A549 (cell line): ENCODE results near the gene UNC13D. TPM values are rescaled to one million over a fixed set of nuclear protein-coding genes. Genes with fewer than 3 reads are reported as not detected.

Source experiments
- ATAC-seq, 2 experiments: fragments of 200-7000 bp in 1 of 2; fragments of >200 bp in 1 of 2; cut with Nextera tagmentation in 1 of 2; cut with Tn5 transposase in 1 of 2; 3 replicates each; pipeline versions ENCODE4 v1.8.0 to v1.9.1; 2018 to 2020; ENCODE audit warnings: mild to moderate bottlenecking in 1 of 2, moderate library complexity in 1 of 2
- CTCF ChIA-PET: fragments of 300-600 bp; sonication (Branson Sonifier 250); formaldehyde crosslinking; extraction: SDS; loops from one replicate; lab custom pipeline; 2021; ENCODE audit warnings: antibody characterized with exemption, inconsistent platforms; lab: Yijun Ruan, JAX
- POLR2A ChIA-PET: fragments of 350-600 bp; formaldehyde crosslinking; extraction: SDS; loops from one replicate; lab custom pipeline; 2021; ENCODE audit warnings: antibody characterized with exemption, inconsistent platforms; lab: Yijun Ruan, JAX
- DNase-seq, 2 experiments: peaks; one replicate each; pipeline versions ENCODE4 v3.0.0 to v3.0.0-alpha.2; 2011 to 2016; ENCODE audit warnings: low read depth in 1 of 2, low spot score in 1 of 2
- FAIRE-seq: peaks from 2 replicates; lab custom pipeline; 2011; peaks lifted over from hg19 to GRCh38; lab: Jason Lieb, UNC
- H3K27ac ChIP-seq, 2 experiments: fragments of >200 bp; sonication (Bioruptor Twin); formaldehyde crosslinking; 3 replicates each; pipeline ENCODE4 v1.5.1; 2016 to 2017
- H3K4me1 ChIP-seq: fragments of >200 bp; sonication (Bioruptor Twin); formaldehyde crosslinking; 3 replicates; pipeline ENCODE4 v1.6.1; 2016
- H3K4me2 ChIP-seq: fragments of >200 bp; sonication (Bioruptor Twin); formaldehyde crosslinking; 3 replicates; pipeline ENCODE4 v1.6.1; 2016
- H3K4me3 ChIP-seq: fragments of >200 bp; sonication (Bioruptor Twin); formaldehyde crosslinking; 3 replicates; pipeline ENCODE4 v1.5.1; 2016
- H3K9me3 ChIP-seq: fragments of >200 bp; sonication (Bioruptor Twin); formaldehyde crosslinking; 3 replicates; pipeline ENCODE4 v1.6.1; 2016
- BCL3 ChIP-seq: fragments of >200 bp; sonication (Bioruptor Twin); formaldehyde crosslinking; IDR thresholded peaks from 3 replicates; pipeline ENCODE4 v1.6.1; 2016
- CEBPB ChIP-seq, 2 experiments: fragments of >200 bp in 1 of 2; sonication (Bioruptor Twin) in 1 of 2; formaldehyde crosslinking in 1 of 2; IDR thresholded peaks; 2 replicates each; pipeline ENCODE4 v1.6.1; 2012 to 2016
- E2F6 ChIP-seq: IDR thresholded peaks from 2 replicates; pipeline ENCODE4 v1.6.1; 2012; ENCODE audit warnings: low read depth, borderline replicate concordance
- EHF ChIP-seq: fragments of 250-450 bp; sonication (Bioruptor Pico); IDR thresholded peaks from 2 replicates; pipeline ENCODE4 v1.5.0; 2020; ENCODE audit warnings: mild to moderate bottlenecking
- FOSL2 ChIP-seq, 2 experiments: fragments of 450-650 bp in 1 of 2; fragments of >200 bp in 1 of 2; sonication (Bioruptor Twin) in 1 of 2; formaldehyde crosslinking; IDR thresholded peaks; 2 replicates each; pipeline versions ENCODE4 v1.5.0 to v1.6.1; 2016 to 2020; ENCODE audit warnings: mild to moderate bottlenecking in 1 of 2, moderate library complexity in 1 of 2
- GATA3 ChIP-seq: IDR thresholded peaks from 2 replicates; pipeline ENCODE4 v1.6.1; 2012; ENCODE audit warnings: borderline replicate concordance
- HEYL ChIP-seq: fragments of 250-450 bp; sonication (Bioruptor Pico); IDR thresholded peaks from 2 replicates; pipeline ENCODE4 v1.8.0; 2021; ENCODE audit warnings: mild to moderate bottlenecking, moderate library complexity
- HMGXB4 ChIP-seq: fragments of 250-450 bp; sonication (Bioruptor Pico); IDR thresholded peaks from 2 replicates; pipeline ENCODE4 v1.5.0; 2021; ENCODE audit warnings: mild to moderate bottlenecking, moderate library complexity, borderline replicate concordance
- PBX3 ChIP-seq: IDR thresholded peaks from 2 replicates; pipeline ENCODE4 v1.6.1; 2012
- POLR2A ChIP-seq: IDR thresholded peaks from 2 replicates; pipeline ENCODE4 v1.6.1; 2012; ENCODE audit warnings: mild to moderate bottlenecking, low read length
- POLR2AphosphoS2 ChIP-seq: conservative IDR thresholded peaks from 2 replicates; pipeline ENCODE4 v1.6.1; 2012; ENCODE audit warnings: low read length, improper control_type of control experiment, inconsistent platforms
- RCOR1 ChIP-seq: fragments of 150-350 bp; IDR thresholded peaks from 2 replicates; pipeline ENCODE4 v1.6.1; 2014; ENCODE audit warnings: antibody characterized with exemption, low read length, low read depth
- RFX5 ChIP-seq: fragments of 450-650 bp; IDR thresholded peaks from 2 replicates; pipeline ENCODE4 v1.7.1; 2014; ENCODE audit warnings: antibody characterized with exemption, mild to moderate bottlenecking, moderate library complexity
- RNF2 ChIP-seq: fragments of 200-600 bp; sonication (generic); IDR thresholded peaks from 2 replicates; pipeline ENCODE4 v1.6.1; 2016; ENCODE audit warnings: low read depth, mild to moderate bottlenecking, antibody characterized with exemption, moderate library complexity, borderline replicate concordance
- SMC3 ChIP-seq: fragments of >200 bp; sonication (Bioruptor Twin); formaldehyde crosslinking; IDR thresholded peaks from 3 replicates; pipeline ENCODE4 v1.6.1; 2018; ENCODE audit warnings: inconsistent platforms
- ZSCAN20 ChIP-seq: fragments of 250-450 bp; sonication (Bioruptor Pico); IDR thresholded peaks from 2 replicates; pipeline ENCODE4 v1.8.0; 2022; ENCODE audit warnings: mild to moderate bottlenecking, moderate library complexity
- WGBS: methylation state at CpG from one replicate; pipeline ENCODE4 v1.1.6; 2017; ENCODE audit errors: missing lambda C conversion rate; 5-methylcytosine and 5-hydroxymethylcytosine counted together
- polyA plus RNA-seq, 4 experiments: library from polyadenylated mRNA; depleted of rRNA in 3 of 4; stranded (reverse); fragments of >200 nt; fragmentation: RNase III in 1 of 4; extraction: RNeasy Plus Mini Kit Qiagen cat#74134 plus additional on column Dnase treatment in 1 of 4; gene quantifications; 2 replicates in 3 of 4; 3 replicates in 1 of 4; pipeline ENCODE4 v1.2.3, GENCODE V29; 2011 to 2017

Gene UNC13D
- polyA plus RNA-seq, 2 of the 4 experiments (the other 2 are of a cell fraction): 1.6 to 3.5 TPM

DNA sequence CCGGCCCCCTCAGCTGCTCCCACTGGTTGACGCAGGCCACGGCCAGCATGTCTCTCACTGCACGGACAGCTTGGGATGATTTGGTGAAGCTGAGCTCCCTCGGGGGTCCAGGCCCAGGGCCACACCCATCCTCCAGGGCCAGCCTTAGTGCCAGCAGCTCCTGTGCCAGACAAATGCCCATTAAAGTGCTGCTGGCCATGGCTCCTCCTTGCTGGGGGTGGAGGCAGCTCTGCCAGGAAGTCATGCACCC lies 31.7 kb upstream of the UNC13D start:
- H3K27ac ChIP-seq: peak overlapping the region; percentile 92 to 94
- POLR2A ChIA-PET: interaction anchor here (0.6 to 4.9 kb wide), 5 partner anchors 20 to 104 kb away, joined by 5 to 52 read pairs (median 27); partner anchors contain the start of genes ACOX1, TEN1, TRIM65 and WBP2
- FAIRE-seq (no peak), DNase-seq (no peak), ATAC-seq (peak; percentile 2 to 4; a peak in 4 of 6 replicates)
- 27% methylated on average over 5 of the region's 5 CpGs for WGBS
- H3K4me2 ChIP-seq: peak overlapping the region; percentile 93
- no peak for TF ChIP-seq SMC3
- no peak for TF ChIP-seq RNF2
- TF ChIP-seq PBX3: 0 out of 2 replicates have a peak, but pooled peaks have one; percentile 56
- TF ChIP-seq POLR2AphosphoS2: no peak
- TF ChIP-seq RFX5: 0 out of 2 replicates have a peak, but pooled peaks have one; percentile 17
- TF ChIP-seq EHF (CRISPR knock-in tag): no peak
- peaks cover 43% of the 10 kb centered on the region for H3K4me1 ChIP-seq
- peak overlapping the region; percentile 85 for H3K4me3 ChIP-seq
- H3K9me3 ChIP-seq: no peaks in the 10 kb centered on the region
- CTCF ChIA-PET: interaction anchor here (0.8 to 22.8 kb wide), 17 partner anchors 9 to 196 kb away, joined by 3 to 513 read pairs (median 5); partner anchors contain the start of genes GALK1, MRPL38, TRIM65 and WBP2

DNA sequence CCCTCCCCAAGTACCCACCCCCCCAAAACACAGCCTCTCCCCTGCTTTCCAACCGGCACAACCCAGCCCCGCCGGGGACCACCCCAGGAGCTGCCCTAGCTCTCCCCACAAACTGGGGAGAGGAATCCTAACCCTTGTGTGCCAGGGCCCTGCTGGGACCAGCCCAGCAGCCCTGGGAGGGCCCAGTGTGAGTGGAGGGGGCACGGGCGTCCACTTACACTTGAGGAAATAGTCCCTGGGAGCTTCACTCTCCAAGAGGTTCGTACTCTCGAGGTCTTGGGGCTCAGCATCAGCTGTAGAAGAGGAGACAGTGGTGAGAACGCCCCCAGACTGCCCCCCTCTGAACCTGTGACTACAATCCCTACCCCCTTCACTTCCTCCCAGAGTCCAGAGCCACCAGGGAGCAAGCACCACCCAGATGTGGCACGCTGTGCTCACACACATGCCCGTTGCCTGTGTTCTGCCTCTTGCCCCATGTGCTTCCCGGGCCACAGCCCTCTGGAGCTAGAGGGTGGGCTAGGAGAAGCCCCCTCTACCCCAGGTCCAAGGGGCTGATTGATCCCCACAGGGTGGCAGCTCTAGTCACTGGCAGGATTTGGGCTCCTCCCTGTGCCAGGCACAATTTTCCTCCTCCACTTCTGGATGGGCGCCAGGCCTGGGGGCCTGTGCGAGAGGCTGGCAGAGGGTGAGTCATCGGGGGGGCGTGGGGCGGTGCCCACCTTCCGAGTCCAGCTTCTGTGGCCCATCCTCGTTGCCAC lies 31.2 kb upstream of the UNC13D start:
- WGBS: 37% methylated on average over 14 of the region's 18 CpGs
- peaks cover 43% of the 10 kb centered on the region for H3K4me1 ChIP-seq
- peak overlapping the region; percentile 93 for H3K4me2 ChIP-seq
- FAIRE-seq (no peak), ATAC-seq (no peak), DNase-seq (no peak)
- H3K4me3 ChIP-seq: peak overlapping the region; percentile 85; the same call in 1 of the 3 replicates
- no peaks in the 10 kb centered on the region for H3K9me3 ChIP-seq
- peak overlapping the region; percentile 92 to 94 for H3K27ac ChIP-seq
- TF ChIP-seq HMGXB4 (CRISPR knock-in tag): no peak
- no peak for TF ChIP-seq ZSCAN20 (CRISPR knock-in tag)
- no peak for TF ChIP-seq CEBPB (IDR thresholded peaks at IDR 0.05)
- TF ChIP-seq FOSL2 (IDR thresholded peaks at IDR 0.05): no peak
- TF ChIP-seq FOSL2 (CRISPR knock-in tag; IDR thresholded peaks at IDR 0.05): peak; percentile 84
- CTCF ChIA-PET: interaction anchor here (0.8 to 22.8 kb wide), 17 partner anchors 8 to 195 kb away, joined by 3 to 513 read pairs (median 5); partner anchors contain the start of genes GALK1, MRPL38, TRIM65 and WBP2
- POLR2A ChIA-PET: interaction anchor here (0.6 to 4.9 kb wide), 5 partner anchors 20 to 104 kb away, joined by 5 to 52 read pairs (median 27); partner anchors contain the start of genes ACOX1, TEN1, TRIM65 and WBP2

DNA sequence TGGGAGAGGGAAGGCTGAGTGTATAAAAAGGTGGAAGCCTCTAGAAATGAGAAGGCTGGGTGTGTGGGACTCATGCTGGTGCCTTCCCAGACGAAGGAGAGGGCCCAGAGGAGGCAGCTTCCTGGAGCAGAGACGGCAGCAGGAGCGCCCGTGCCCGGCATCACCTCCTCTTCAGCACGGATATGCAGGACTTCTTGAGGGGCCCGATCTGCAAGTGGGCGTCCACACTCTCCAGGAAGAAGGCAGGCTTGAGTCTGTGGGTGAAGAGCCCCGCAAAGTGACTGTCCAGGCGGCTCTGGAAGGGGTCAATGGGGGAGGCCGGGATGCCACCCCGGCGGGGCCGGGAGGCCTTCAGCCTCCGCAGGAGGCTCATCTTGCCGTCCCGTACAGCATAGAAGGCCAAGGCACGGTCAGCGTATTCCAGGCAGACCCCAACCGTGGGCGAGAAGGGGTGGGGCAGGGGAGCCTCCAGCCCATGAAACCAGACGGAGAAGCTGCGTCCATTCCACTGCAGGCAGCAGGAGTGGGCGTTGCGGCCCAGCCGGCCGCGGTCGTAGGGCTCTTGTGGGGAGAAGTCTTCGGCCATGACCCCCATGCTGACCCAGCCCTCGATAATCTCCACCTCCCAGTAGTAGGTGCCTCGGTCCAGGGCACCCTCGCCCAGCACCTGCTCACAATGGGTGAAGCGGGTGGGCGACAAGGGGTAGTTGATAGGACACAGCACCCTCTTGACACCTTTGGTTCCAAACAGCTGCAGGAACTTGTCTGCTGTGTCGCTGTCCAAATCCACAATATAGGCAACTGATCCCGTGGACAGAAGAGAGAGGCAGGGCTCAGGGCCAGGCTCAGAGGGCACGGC lies 30.3 kb upstream of the UNC13D start:
- H3K27ac ChIP-seq: peak overlapping the region; percentile 92 to 94; a peak in 5 of 6 replicates
- H3K9me3 ChIP-seq: no peaks in the 10 kb centered on the region
- no peak overlapping the region for H3K4me2 ChIP-seq
- CTCF ChIA-PET: interaction anchor here (0.6 to 22.8 kb wide), 14 partner anchors 7 to 421 kb away, joined by 3 to 513 read pairs (median 4); partner anchors contain the start of genes GALK1, MRPL38, TRIM65 and WBP2
- no peak for DNase-seq
- WGBS: 94% methylated on average over 38 of the region's 38 CpGs
- no peak for ATAC-seq
- no peak overlapping the region for H3K4me3 ChIP-seq
- POLR2A ChIA-PET: interaction anchor here (2.3 to 4.5 kb wide), 2 partner anchors 19 to 95 kb away, joined by 11 to 27 read pairs; partner anchors contain the start of gene WBP2
- peaks cover 51% of the 10 kb centered on the region for H3K4me1 ChIP-seq
- TF ChIP-seq POLR2A: 0 out of 2 replicates have a peak, but pooled peaks have one; percentile 6
- no peak for TF ChIP-seq HEYL (CRISPR knock-in tag)
- no peak for TF ChIP-seq GATA3
- no peak for TF ChIP-seq RCOR1
- no peak for TF ChIP-seq E2F6
- TF ChIP-seq BCL3: no peak
- FAIRE-seq: no peak
